Measurements from ENCODE around the gene DTX3. TPM values are rescaled to one million over a fixed set of nuclear protein-coding genes. Genes with fewer than 3 reads are reported as not detected.
"Not testable (repeated sequence)": the region's sequence is repeated elsewhere in the genome, so short reads cannot be mapped to it uniquely, and the experiment has no call there.

The DTX3 gene
- total RNA-seq, 1 donor from 2014 or later: 29.9 TPM

GRCh38 chr12:57614948-57615500 lies 10.4 kb downstream of the DTX3 start:
- peaks cover 12% of the 10 kb centered on the region for H3K27me3 Mint-ChIP-seq (ENCODE audit: unreplicated experiment)
- H3K27ac Mint-ChIP-seq (ENCODE audit: unreplicated experiment): no peak overlapping the region
- no peaks in the 10 kb centered on the region for H3K9me3 Mint-ChIP-seq (ENCODE audit: unreplicated experiment)
- DNase-seq (ENCODE audit: extremely low spot score, unreplicated experiment): no peak
- H3K36me3 Mint-ChIP-seq (ENCODE audit: unreplicated experiment): peaks cover 29% of the 10 kb centered on the region
- H3K4me3 Mint-ChIP-seq (ENCODE audit: unreplicated experiment): no peak overlapping the region
- peaks cover 21% of the 10 kb centered on the region for H3K4me1 Mint-ChIP-seq (ENCODE audit: unreplicated experiment)
- TF ChIP-seq CTCF (IDR thresholded peaks at IDR 0.05): no peak

- Mint-ChIP-seq H3K27me3 (ENCODE audit: unreplicated experiment) (peaks cover 18% of the 10 kb centered on the region), H3K4me3 (ENCODE audit: unreplicated experiment) (no peak overlapping the region)
Measured at GRCh38 chr12:57615637-57616036, 11.0 kb downstream of the DTX3 start.

GRCh38 chr12:57616383-57617101 lies 11.9 kb downstream of the DTX3 start:
- no peak for DNase-seq (ENCODE audit: extremely low spot score, unreplicated experiment)
- peaks cover 29% of the 10 kb centered on the region for H3K36me3 Mint-ChIP-seq (ENCODE audit: unreplicated experiment)
- H3K4me1 Mint-ChIP-seq (ENCODE audit: unreplicated experiment): peaks cover 22% of the 10 kb centered on the region
- no peak for TF ChIP-seq CTCF (IDR thresholded peaks at IDR 0.05)
- H3K9me3 Mint-ChIP-seq (ENCODE audit: unreplicated experiment): no peaks in the 10 kb centered on the region
- H3K27me3 Mint-ChIP-seq (ENCODE audit: unreplicated experiment): peaks cover 27% of the 10 kb centered on the region
- H3K27ac Mint-ChIP-seq (ENCODE audit: unreplicated experiment): no peak overlapping the region
- no peak overlapping the region for H3K4me3 Mint-ChIP-seq (ENCODE audit: unreplicated experiment)

More at GRCh38 chr12:57615637-57616036, 11.0 kb downstream of the DTX3 start:
- Mint-ChIP-seq H3K4me1 (ENCODE audit: unreplicated experiment) (peaks cover 17% of the 10 kb centered on the region), H3K36me3 (ENCODE audit: unreplicated experiment) (peaks cover 29% of the 10 kb centered on the region), H3K9me3 (ENCODE audit: unreplicated experiment) (no peaks in the 10 kb centered on the region), H3K27ac (ENCODE audit: unreplicated experiment) (no peak overlapping the region)
- DNase-seq (ENCODE audit: extremely low spot score, unreplicated experiment): no peak
- no peak for TF ChIP-seq CTCF (IDR thresholded peaks at IDR 0.05)

- H3K9me3 Mint-ChIP-seq (ENCODE audit: unreplicated experiment): no peaks in the 10 kb centered on the region
- no peak for DNase-seq (ENCODE audit: extremely low spot score, unreplicated experiment)
- H3K27ac Mint-ChIP-seq (ENCODE audit: unreplicated experiment): no peak overlapping the region
- peaks cover 41% of the 10 kb centered on the region for H3K27me3 Mint-ChIP-seq (ENCODE audit: unreplicated experiment)
- no peak for TF ChIP-seq CTCF (IDR thresholded peaks at IDR 0.05)
- H3K4me3 Mint-ChIP-seq (ENCODE audit: unreplicated experiment): no peak overlapping the region
- H3K4me1 Mint-ChIP-seq (ENCODE audit: unreplicated experiment): peaks cover 23% of the 10 kb centered on the region
- peaks cover 29% of the 10 kb centered on the region for H3K36me3 Mint-ChIP-seq (ENCODE audit: unreplicated experiment)
Measured at GRCh38 chr12:57617942-57618341, 13.3 kb downstream of the DTX3 start.

- peaks cover 27% of the 10 kb centered on the region for H3K36me3 Mint-ChIP-seq (ENCODE audit: unreplicated experiment)
- H3K27me3 Mint-ChIP-seq (ENCODE audit: unreplicated experiment): peaks cover 45% of the 10 kb centered on the region
- H3K27ac Mint-ChIP-seq (ENCODE audit: unreplicated experiment); DNase-seq (ENCODE audit: extremely low spot score, unreplicated experiment); H3K4me3 Mint-ChIP-seq (ENCODE audit: unreplicated experiment); H3K9me3 Mint-ChIP-seq (ENCODE audit: unreplicated experiment): not testable (repeated sequence)
- H3K4me1 Mint-ChIP-seq (ENCODE audit: unreplicated experiment): peaks cover 23% of the 10 kb centered on the region
Measured at GRCh38 chr12:57618431-57618830, 13.8 kb downstream of the DTX3 start.
